GM18858 (cell line): Measurements from ENCODE around the gene KCNMA1.

Experiments used
- ATAC-seq: cut with Tn5 transposase; IDR thresholded peaks from one replicate; pipeline ENCODE4 v1.9.1; 2021; ENCODE audit not compliant: unreplicated experiment

KCNMA1 gene

GRCh38 chr10:77461636-77462296, 175.8 kb downstream of the KCNMA1 start:
- no peak for ATAC-seq

- no peak for ATAC-seq
Measured at GRCh38 chr10:77459905-77460304, 177.7 kb downstream of the KCNMA1 start.

DNA sequence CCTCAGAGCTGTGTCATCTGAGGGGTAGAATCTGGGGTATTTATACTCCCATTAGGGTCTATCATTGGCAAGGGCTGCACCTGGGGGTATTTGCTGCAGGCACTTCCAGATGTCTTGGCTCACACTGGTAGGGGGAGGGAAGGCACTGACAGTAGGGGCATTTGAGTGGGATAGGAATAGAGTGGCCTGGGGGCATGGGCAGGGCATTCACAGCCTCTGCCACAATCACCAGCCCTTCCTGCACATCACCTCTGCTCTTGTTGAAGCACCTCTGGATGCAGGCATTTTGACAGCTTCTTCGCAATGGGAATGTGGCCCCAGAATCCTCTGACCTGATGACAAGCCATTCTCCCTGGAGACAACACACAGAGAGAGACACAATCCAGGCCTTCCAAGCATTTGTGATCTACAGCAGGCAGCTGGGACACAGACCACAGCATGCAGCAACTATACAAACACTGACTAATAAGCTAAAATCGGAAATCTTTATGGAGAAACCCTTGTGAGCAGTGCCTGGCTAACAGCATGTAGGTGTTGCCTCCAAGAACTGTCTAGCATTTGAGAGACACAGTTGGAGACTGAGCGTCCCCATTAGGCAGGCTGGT, 178.5 kb downstream of the KCNMA1 start:
- ATAC-seq = no peak

DNA sequence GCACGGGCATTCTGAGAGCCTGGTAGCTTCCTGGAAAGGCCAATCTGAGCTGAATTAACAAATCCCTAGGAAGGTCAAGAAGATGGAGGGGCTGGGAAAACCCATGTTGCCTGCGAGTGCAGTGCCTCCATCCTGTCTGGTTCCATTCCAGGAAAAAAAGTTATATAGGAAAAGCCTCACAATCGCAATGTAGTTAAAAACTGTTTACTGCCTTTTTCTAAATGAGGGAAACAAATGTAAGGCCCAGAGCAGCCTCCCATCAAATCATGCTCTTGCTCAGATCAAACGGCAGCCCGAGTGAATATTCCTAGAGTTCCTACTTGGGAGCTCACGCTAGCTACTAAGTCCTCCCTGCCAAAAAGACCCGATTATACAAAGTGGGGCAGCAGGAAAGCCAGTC, 179.9 kb downstream of the KCNMA1 start:
- no peak for ATAC-seq

DNA sequence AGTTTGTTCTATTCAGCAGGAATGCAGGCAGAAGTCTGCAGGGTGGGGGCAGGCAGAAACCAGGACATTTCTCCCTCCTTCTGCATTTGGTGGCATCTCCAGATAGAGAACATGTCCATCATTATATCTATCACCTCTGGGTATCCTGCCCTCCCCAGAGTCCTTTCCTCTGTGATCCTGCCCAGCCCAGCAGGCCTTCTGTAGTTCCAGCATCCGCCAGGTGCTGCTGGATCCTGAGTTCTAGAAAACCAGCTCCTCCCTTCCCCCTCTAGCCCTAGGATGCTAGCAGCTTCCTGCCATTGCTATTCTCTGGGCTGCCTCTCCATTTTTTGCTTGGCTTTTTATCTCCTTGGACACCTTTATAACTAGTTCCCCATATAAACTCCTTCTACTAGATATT, 180.3 kb downstream of the KCNMA1 start:
- ATAC-seq = no peak

- ATAC-seq = no peak
Measured at GRCh38 chr10:77456414-77456813, 181.2 kb downstream of the KCNMA1 start.

GRCh38 chr10:77455561-77455960, 182.0 kb downstream of the KCNMA1 start:
- no peak for ATAC-seq

GRCh38 chr10:77452952-77453564, 184.6 kb downstream of the KCNMA1 start:
- no peak for ATAC-seq

DNA sequence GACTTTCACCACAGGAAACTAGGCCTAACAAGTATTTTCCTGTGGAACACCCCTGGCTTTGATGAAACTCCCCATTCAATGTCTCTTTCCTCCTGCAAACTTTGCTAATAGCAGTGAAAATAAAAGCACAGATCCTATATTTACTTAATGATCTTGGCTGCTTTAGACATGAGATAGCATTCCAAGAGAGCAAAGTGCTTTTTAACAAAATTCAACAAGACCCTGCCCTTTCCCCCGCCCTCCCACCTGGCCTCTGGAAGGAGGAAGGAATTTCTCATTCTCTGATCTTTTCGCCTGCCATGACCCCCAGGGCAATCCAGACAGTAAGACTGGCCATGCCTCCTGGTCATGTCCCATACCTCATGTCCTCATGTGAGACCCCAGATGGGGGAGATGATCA, 185.7 kb downstream of the KCNMA1 start:
- no peak for ATAC-seq

DNA sequence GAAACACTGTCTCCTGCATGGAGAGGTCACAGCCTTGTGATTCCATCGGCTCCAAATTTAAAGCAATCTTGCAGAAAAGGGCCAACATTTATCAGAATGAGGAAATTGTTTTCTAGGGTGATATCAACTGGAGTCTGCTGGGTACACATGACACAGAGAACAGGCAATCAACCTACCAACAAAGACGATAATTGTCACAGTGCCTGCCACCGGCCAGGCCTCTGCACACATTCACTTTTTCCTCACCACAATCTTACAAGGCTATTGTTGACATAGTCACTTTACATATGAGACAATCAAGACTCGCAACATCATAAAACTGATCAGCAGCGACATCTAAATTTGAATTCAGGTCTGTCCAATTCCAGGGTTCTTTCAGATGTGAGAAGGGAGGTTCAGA, 189.4 kb downstream of the KCNMA1 start:
- no peak for ATAC-seq

DNA sequence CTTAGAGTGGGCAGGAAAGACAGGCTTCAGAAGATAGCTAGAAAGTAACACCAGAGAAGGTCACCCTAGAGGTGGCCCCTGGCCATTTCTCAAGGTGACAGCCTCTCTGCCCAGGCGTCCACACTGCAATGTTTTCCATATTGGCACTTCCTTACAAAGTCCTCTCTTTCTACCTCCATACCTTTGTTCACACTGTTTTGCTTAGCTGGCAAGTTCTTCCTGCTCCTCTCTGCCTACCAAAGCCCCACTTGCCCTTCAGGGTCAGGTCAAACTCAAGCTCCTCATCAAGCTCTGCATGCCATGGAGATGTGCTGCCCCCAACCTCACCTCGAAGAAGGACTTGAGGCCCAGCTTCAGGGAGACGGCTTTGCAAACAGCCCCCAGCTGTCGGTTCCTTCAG, 190.9 kb downstream of the KCNMA1 start:
- no peak for ATAC-seq

DNA sequence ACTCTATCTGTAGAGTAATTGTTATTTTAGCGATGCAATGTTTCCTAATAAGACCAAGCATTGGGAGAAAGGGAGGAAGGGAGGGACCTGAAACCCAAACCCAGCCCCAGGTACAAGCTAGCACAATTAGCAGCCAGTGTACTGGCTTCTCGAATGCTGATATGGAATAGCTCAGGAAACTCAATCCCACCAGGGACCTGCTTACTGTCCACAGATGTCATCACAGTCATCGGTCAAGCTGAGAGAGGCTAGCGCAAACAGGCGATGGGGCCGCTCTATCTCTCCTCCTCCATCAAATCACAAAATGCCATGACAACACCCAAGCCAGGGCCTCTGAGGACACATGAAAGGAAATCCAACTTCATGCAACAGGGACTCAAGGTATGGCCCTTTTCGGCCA, 192.1 kb downstream of the KCNMA1 start:
- ATAC-seq = no peak

DNA sequence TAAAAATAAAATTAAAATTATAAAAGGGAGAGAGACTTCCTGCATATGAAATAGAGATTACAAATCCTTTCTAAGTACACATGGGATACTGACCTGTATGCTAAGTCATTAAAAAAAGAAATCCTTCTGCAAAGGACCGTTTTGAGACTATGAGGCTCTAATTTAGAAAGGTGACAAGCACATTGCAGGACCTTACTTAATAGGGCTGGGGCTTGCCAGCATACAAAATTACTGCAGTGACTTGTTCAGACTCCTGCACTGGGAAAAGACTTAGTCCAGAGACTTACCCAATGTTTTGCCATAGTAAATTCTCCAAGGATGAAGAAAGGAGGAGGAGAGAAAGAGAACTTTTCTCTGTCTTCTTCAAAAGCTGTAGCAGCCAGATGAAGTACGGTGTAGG, 193.6 kb downstream of the KCNMA1 start:
- no peak for ATAC-seq

DNA sequence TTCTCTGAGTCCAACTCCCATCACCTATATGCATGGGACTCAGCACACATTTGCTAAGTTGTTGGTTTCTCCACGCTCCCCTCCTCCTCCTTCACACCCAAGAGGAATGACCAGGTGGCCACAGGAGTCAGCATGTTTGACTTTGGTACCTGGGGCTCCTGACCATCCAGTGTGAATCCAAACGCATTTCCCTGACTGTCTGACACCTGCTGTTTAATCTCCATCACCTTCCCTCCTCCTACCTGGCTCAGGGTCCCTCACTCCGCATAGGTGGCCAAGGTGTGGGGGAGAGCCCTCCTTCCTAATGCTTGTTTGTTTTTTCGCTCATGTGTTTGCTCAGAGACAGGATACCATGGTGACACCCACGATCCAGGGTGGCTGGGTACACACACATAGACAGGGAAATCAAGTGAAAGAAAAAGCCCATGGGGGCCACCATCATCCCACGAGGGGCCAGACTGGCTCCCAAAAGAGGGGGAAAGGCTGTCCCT, 194.9 kb downstream of the KCNMA1 start:
- ATAC-seq = no peak

GRCh38 chr10:77441353-77442166, 196.0 kb downstream of the KCNMA1 start:
- no peak for ATAC-seq

GRCh38 chr10:77436257-77436975, 201.2 kb downstream of the KCNMA1 start:
- ATAC-seq = no peak

- no peak for ATAC-seq
Measured at GRCh38 chr10:77433546-77433945, 204.1 kb downstream of the KCNMA1 start.

DNA sequence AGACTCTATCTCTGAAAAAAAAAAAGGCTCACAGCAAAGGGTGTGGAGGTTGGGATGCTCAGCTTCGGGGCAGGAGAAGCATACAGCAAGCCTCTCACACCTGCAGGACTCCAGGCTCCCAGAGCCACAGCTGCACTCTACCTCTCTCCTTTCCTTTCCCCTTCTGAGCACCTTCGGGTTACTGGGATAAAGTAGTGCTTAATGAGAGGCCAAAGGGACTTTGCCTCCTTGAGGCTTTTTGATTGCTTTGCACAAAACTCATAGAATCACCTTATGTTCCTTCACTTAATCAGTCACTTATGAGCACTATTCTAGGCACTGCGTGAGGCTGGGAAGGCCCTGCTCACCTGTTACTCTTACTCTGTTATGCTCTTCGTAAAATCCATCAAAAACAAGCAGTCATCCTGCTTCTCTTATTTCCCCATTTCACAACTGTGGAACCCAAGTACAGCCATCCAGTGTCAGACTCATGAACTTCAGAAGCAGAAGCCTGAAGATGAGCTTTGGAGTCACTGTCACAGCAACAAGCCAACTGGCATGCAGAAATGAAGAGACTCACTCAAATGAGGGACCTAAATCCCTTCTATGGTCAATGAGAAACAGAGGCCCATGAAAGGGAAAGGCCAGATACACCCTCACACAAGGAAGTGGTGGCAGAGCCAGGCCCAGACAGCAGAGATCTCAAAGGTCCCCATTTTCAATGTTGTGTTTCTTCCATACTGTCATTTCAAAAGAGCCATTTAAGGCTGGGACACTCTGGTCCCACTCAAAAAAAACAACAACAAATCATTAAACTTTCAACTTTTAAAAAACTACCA, 205.4 kb downstream of the KCNMA1 start:
- no peak for ATAC-seq

- no peak for ATAC-seq
Measured at GRCh38 chr10:77431209-77431611, 206.4 kb downstream of the KCNMA1 start.

DNA sequence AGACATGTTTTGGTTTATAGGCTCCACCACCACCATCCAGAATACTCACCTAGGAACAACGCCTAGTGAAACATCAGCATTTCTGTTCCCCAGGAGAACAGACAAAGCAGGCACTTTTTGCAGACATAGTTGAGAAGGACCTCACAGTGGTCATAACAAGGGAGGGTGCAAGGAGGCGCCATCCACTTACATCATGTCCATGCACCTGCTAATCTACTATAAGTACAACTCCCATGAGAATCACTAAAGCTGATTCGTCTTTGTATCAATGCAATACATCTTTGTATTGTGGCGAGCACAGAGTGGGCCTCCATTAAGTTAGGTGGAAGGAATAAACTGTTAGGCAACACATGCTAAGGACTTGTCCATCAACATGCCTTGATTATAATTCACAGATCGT, 207.1 kb downstream of the KCNMA1 start:
- ATAC-seq = no peak
